CD4-positive, alpha-beta T cell treated with Interleukin-4 for 4 hours (primary cell): ENCODE data around the gene KRT72.

ENCODE experiments used
- DNase-seq: peaks from one replicate; pipeline ENCODE4 v3.0.0-alpha.2; 2020

Gene KRT72

DNA sequence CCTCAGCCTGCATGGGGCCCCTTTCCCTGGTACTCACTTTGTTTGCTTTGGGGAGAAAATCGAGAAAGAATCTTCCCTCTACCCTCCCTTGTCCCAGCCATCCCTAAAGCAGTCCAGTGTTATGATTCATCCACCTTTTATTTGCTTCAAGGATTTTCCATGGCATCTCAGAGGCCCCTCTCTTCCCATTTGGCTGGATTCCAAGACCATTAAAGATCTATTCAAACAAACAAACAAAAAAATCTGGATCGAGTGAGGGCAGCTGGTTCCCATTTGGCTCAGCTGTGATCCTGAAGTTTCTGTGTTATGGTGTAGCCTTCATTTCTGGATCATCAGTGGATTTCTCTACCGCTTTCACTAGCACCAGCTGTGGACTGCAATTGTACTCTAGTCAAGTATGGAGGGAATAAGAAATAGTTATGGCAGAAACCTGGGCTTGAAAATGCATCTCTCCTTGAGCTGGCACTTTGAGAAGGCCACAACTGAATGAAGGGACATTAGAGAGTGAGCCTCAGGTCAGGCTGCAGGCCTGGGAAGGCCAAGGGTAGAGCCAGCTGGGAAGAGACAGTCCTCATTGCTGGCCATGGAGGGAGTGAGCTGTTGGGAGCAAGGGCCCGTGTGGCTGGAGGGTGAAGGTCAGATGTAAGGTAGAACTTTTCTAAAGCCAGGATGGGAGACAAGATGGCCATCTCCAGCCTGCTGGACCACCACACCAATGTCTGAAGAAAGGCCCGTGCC lies 62.0 kb downstream of the KRT72 start:
- no peak for DNase-seq

DNA sequence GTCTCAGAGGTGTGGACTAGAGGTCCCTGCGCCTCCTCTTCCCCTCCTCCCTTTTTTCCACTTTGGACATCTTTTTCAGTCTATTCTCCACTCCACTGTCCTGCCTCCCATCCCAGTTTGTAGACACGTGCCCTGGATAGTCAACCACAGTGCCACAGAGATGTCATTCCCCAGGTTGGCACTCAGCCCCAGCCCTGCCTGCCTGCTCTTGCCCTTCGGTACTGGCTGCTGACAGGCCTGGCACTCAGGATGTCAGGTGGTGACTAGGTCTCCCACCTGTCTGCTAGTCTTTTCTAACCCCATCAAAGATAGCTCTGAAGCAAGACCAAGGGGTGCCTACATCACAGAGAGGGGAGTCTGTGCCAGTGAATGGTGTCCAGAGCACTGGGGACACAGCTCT lies 64.2 kb downstream of the KRT72 start:
- no peak for DNase-seq
